DOHH2 (cell line): Measurements from ENCODE around the gene SPATA7.
"Not testable (repeated sequence)": the region's sequence is repeated elsewhere in the genome, so short reads cannot be mapped to it uniquely, and the experiment has no call there.

Experiments used
- H3F3A ChIP-seq: fragments of 200-600 bp; sonication (generic), shearing (Covaris generic); 2 replicates; pipeline ENCODE4 v1.6.0; 2016; ENCODE audit warnings: antibody characterized with exemption, mild to moderate bottlenecking; ENCODE audit not compliant: control insufficient read depth, insufficient read depth
- H3K27ac ChIP-seq: fragments of 200-600 bp; sonication (generic); 2 replicates; pipeline ENCODE4 v1.5.1; 2014; ENCODE audit warnings: low read depth, mild to moderate bottlenecking, low read length, moderate library complexity
- H3K27me3 ChIP-seq: fragments of 200-600 bp; sonication (generic); 2 replicates; pipeline ENCODE4 v1.6.1; 2014; ENCODE audit warnings: mild to moderate bottlenecking, low read length, mixed read lengths; ENCODE audit not compliant: control insufficient read depth
- H3K36me3 ChIP-seq: fragments of 200-600 bp; sonication (generic); 2 replicates; pipeline ENCODE4 v1.6.1; 2014; ENCODE audit warnings: mild to moderate bottlenecking, low read length, moderate library complexity, mixed read lengths; ENCODE audit not compliant: control insufficient read depth
- H3K4me1 ChIP-seq: fragments of 200-600 bp; sonication (generic); 2 replicates; pipeline ENCODE4 v1.6.1; 2014; ENCODE audit warnings: mild to moderate bottlenecking, low read length, mixed read lengths; ENCODE audit not compliant: control insufficient read depth
- H3K4me2 ChIP-seq: fragments of 200-600 bp; sonication (generic); 2 replicates; pipeline ENCODE4 v1.6.0; 2014; ENCODE audit warnings: mild to moderate bottlenecking, low read length, moderate library complexity
- H3K4me3 ChIP-seq: fragments of 200-600 bp; sonication (generic); 2 replicates; pipeline ENCODE4 v1.5.1; 2014; ENCODE audit warnings: mild to moderate bottlenecking, low read length, mixed read lengths
- H3K79me2 ChIP-seq: fragments of 200-600 bp; sonication (generic); 2 replicates; pipeline ENCODE4 v1.6.1; 2014; ENCODE audit warnings: mild to moderate bottlenecking, low read length, mixed read lengths; ENCODE audit not compliant: control insufficient read depth
- H3K9me2 ChIP-seq: fragments of 200-600 bp; sonication (generic); replicated peaks from 2 replicates; pipeline ENCODE4 v1.6.1; 2014; ENCODE audit warnings: mild to moderate bottlenecking, low read length, mixed read lengths; ENCODE audit not compliant: control insufficient read depth
- H3K9me3 ChIP-seq: fragments of 200-600 bp; sonication (generic); 2 replicates; pipeline ENCODE4 v1.6.1; 2014; ENCODE audit warnings: antibody characterized with exemption, low read length, mixed read lengths; ENCODE audit not compliant: control insufficient read depth, insufficient read depth
- H4K20me1 ChIP-seq: fragments of 200-600 bp; sonication (generic); 2 replicates; pipeline ENCODE4 v1.6.0; 2014; ENCODE audit warnings: low read depth, mild to moderate bottlenecking, antibody characterized with exemption, low read length, moderate library complexity; ENCODE audit not compliant: control insufficient read depth, insufficient read depth
- CTCF ChIP-seq: fragments of 200-600 bp; sonication (generic); IDR thresholded peaks from one replicate; pipeline ENCODE4 v1.5.1; 2014; ENCODE audit warnings: antibody characterized with exemption, mild to moderate bottlenecking, low read depth, low read length; ENCODE audit not compliant: poor library complexity, severe bottlenecking
- EZH2phosphoT487 ChIP-seq: fragments of 200-600 bp; sonication (generic); IDR thresholded peaks from 2 replicates; pipeline ENCODE4 v1.6.1; 2017; ENCODE audit warnings: borderline replicate concordance, mild to moderate bottlenecking, antibody characterized with exemption, low read length, moderate library complexity, mixed read lengths

SPATA7 gene

GRCh38 chr14:88380405-88380804 is 5.1 kb upstream of the SPATA7 start:
- H3K36me3 ChIP-seq, result no peaks in the 10 kb centered on the region
- H4K20me1 ChIP-seq, result no peaks in the 10 kb centered on the region
- no peak overlapping the region for H3K4me2 ChIP-seq
- H3K9me2 ChIP-seq, result no peaks in the 10 kb centered on the region
- peaks cover 6% of the 10 kb centered on the region for H3K4me1 ChIP-seq
- H3K27ac ChIP-seq, result no peak overlapping the region
- TF ChIP-seq EZH2phosphoT487, result no peak
- TF ChIP-seq CTCF, result peak; percentile 37
- H3K4me3 ChIP-seq, result no peak overlapping the region
- H3K9me3 ChIP-seq, result no peaks in the 10 kb centered on the region
- H3K27me3 ChIP-seq, result no peaks in the 10 kb centered on the region
- H3K79me2 ChIP-seq, result no peaks in the 10 kb centered on the region
- no peaks in the 10 kb centered on the region for H3F3A ChIP-seq

GRCh38 chr14:88381634-88382033 is 3.8 kb upstream of the SPATA7 start:
- H3K4me3 ChIP-seq, result not testable (repeated sequence)

GRCh38 chr14:88384718-88385117 is 739 bp upstream of the SPATA7 start:
- Histone ChIP-seq H3F3A (no peaks in the 10 kb centered on the region), H3K27me3 (no peaks in the 10 kb centered on the region), H3K9me3 (no peaks in the 10 kb centered on the region), H3K4me3 (peak overlapping the region; percentile 89), H3K4me2 (peak overlapping the region; percentile 90), H3K27ac (no peak overlapping the region), H3K79me2 (no peaks in the 10 kb centered on the region), H3K36me3 (no peaks in the 10 kb centered on the region), H3K4me1 (peaks cover 17% of the 10 kb centered on the region), H4K20me1 (no peaks in the 10 kb centered on the region), H3K9me2 (no peaks in the 10 kb centered on the region)
- TF ChIP-seq EZH2phosphoT487 (no peak), CTCF (no peak)

More at GRCh38 chr14:88381634-88382033, 3.8 kb upstream of the SPATA7 start:
- not testable (repeated sequence) for H3K9me2 ChIP-seq, H3K36me3 ChIP-seq, H3K27ac ChIP-seq, H3F3A ChIP-seq, H4K20me1 ChIP-seq, H3K9me3 ChIP-seq, H3K79me2 ChIP-seq, H3K27me3 ChIP-seq, H3K4me2 ChIP-seq
- peaks cover 13% of the 10 kb centered on the region for H3K4me1 ChIP-seq

- Histone ChIP-seq H3K9me2 (no peaks in the 10 kb centered on the region), H3K9me3 (no peaks in the 10 kb centered on the region), H3K4me2 (peak overlapping the region; percentile 90), H3K27me3 (no peaks in the 10 kb centered on the region), H4K20me1 (no peaks in the 10 kb centered on the region), H3K4me1 (peaks cover 17% of the 10 kb centered on the region), H3K36me3 (no peaks in the 10 kb centered on the region), H3K4me3 (peak overlapping the region; percentile 89), H3K27ac (no peak overlapping the region), H3F3A (no peaks in the 10 kb centered on the region), H3K79me2 (no peaks in the 10 kb centered on the region)
- TF ChIP-seq CTCF, result no peak
- TF ChIP-seq EZH2phosphoT487, result no peak
Measured at GRCh38 chr14:88386256-88386794, 868 bp downstream of the SPATA7 start.
